Lung (tissue), 10 donors: ENCODE data around the gene RNU1-4. TPM values are rescaled to one million over a fixed set of nuclear protein-coding genes. Genes with fewer than 3 reads are reported as not detected.
"Not testable (repeated sequence)": the region's sequence is repeated elsewhere in the genome, so short reads cannot be mapped to it uniquely, and the experiment has no call there.

Experiments used
- ATAC-seq: fragments of 200-7000 bp; cut with Tn5 transposase; one replicate; pipeline ENCODE4 v1.9.1; 2020; ENCODE audit warnings: moderate number of reproducible peaks; ENCODE audit not compliant: insufficient read depth, low FRiP score
- DNase-seq, 3 donors: peaks; one replicate each; pipeline ENCODE4 v3.0.0-alpha.2; 2013 to 2017
- H3K27ac ChIP-seq, 2 donors: one replicate each; pipeline ENCODE4 v1.5.1; 2013; ENCODE audit warnings: mild to moderate bottlenecking in 2 of 2, moderate library complexity in 2 of 2, control low read depth in 1 of 2, inconsistent platforms in 1 of 2, low read depth in 1 of 2, low read length in 1 of 2
- H3K27me3 ChIP-seq, 3 donors: one replicate each; pipeline ENCODE4 v1.5.1; 2013; ENCODE audit warnings: low read length in 2 of 3; ENCODE audit not compliant: control insufficient read depth in 3 of 3, insufficient read depth in 3 of 3
- H3K36me3 ChIP-seq, 4 donors: one replicate each; pipeline ENCODE4 v1.5.1; 2013; ENCODE audit warnings: low read length in 4 of 4, mild to moderate bottlenecking in 1 of 4, moderate library complexity in 1 of 4; ENCODE audit not compliant: control insufficient read depth in 4 of 4, insufficient read depth in 4 of 4
- H3K4me1 ChIP-seq, 5 donors: one replicate each; pipeline ENCODE4 v1.5.1; 2013; ENCODE audit warnings: low read length in 5 of 5, mild to moderate bottlenecking in 2 of 5, moderate library complexity in 1 of 5; ENCODE audit not compliant: control insufficient read depth in 5 of 5, insufficient read depth in 5 of 5
- H3K4me3 ChIP-seq: one replicate; pipeline ENCODE4 v1.5.1; 2013; ENCODE audit warnings: mild to moderate bottlenecking, control low read depth, moderate library complexity
- H3K9ac ChIP-seq, 2 donors: one replicate each; pipeline ENCODE4 v1.5.1; 2013; ENCODE audit warnings: low read length in 2 of 2, control low read depth in 1 of 2; ENCODE audit not compliant: insufficient read depth in 1 of 2
- H3K9me3 ChIP-seq, 4 donors: one replicate each; pipeline ENCODE4 v1.5.1; 2013; ENCODE audit warnings: low read length in 3 of 4, mild to moderate bottlenecking in 1 of 4, moderate library complexity in 1 of 4; ENCODE audit not compliant: control insufficient read depth in 4 of 4, insufficient read depth in 3 of 4
- WGBS, 2 donors: extraction: QIAGEN DNeasy Blood & Tissue Kit; methylation state at CpG; one replicate each; pipeline ENCODE4 v1.1.7; 2013; 5-methylcytosine and 5-hydroxymethylcytosine counted together
- polyA plus RNA-seq, 2 donors: library from polyadenylated mRNA; stranded (reverse); fragments of 200-250 nt; gene quantifications; one replicate each; pipeline ENCODE4 v1.2.1, GENCODE V29; 2013
- total RNA-seq, 2 donors: library from RNA; depleted of rRNA in 1 of 2; stranded (reverse); fragments of >200 nt in 1 of 2; gene quantifications; one replicate each; pipeline ENCODE4 v1.2.1, GENCODE V29; 2014 to 2021
- donor health status: Bipolar disorder and iron deficiency.
- donor health status: healthy.
- donor health status: DM: yes; HTN: yes; CAD: no.

The RNU1-4 gene
- total and polyA plus RNA-seq, 4 donors: under 0.01 to 3,134 TPM; not detected in 2

DNA sequence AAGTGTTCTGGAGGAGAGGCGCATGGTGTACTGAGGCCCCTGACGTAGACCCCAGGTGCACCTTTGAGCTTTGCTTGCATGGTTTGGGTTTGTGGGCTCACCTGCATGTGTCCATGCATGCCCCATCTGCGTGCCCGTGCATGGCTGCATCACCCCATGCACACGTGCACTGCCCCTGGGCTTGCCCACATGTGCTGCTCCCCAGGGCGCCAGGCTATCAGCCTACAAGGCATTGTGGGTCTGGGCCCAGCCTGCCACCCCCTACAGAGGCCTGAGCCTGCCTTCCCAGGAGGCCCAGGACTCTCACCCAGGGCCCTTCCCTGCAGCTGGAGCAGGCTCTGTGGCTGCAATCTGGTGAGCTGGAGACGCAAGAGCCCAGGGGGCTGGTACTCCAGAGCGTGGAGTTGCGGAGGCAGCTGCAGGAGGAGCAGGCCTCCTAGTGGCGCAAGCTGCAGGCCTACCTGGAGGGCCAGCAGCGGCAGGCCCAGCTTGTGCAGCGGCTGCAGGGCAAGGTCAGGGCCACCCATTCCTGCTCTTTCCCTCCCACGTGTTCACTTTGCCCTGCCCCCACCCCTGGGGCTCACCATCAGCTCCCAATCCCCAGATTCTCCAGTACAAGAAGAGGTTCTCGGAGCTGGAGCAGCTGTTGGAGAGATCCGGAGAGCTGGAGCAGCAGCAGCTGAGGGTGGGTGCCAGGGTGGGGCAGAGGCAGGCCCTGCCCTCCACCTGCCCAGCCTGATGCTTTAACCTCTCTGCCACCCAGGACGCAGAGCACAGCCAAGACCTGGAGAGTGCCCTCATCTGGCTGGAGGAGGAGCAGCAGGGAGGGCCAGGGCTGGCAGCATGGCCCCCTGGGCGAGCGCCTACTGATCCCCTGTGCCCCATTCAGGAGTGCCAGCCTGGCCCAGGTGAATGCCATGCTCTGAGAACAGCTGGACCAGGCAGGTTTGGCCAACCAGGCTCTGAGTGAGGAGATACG lies 9.9 kb downstream of the RNU1-4 start:
- H3K36me3 ChIP-seq, H3K9me3 ChIP-seq, H3K9ac ChIP-seq, H3K27ac ChIP-seq, DNase-seq, H3K27me3 ChIP-seq, H3K4me3 ChIP-seq, H3K4me1 ChIP-seq: not testable (repeated sequence)
- 69 to 81% methylated on average over 3 of the region's 19 CpGs for WGBS, 2 donors
- ATAC-seq: peak; percentile 84

DNA sequence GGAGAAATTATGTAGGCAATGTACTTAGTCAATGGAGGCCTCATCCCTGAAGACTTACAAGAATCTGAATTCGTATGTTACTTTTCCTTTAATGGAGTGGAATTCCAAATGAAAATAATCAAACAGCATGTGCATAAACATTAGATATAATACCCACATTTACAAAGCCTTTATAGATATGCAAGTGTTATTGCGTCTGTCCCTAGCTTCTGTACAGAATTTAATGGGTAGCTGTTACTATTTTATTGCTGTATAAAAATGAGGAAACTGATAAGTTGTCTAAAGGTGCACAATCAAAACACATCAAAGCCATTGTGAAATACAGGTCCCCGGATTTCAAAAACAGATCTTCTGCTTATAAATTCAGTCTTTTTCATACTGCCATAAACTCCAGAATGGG lies 12.5 kb downstream of the RNU1-4 start:
- DNase-seq, H3K4me3 ChIP-seq, H3K27me3 ChIP-seq, H3K36me3 ChIP-seq, H3K9ac ChIP-seq, H3K4me1 ChIP-seq, H3K9me3 ChIP-seq, H3K27ac ChIP-seq, ATAC-seq: not testable (repeated sequence)
- no CpG with 5 or more reads among the region's 3 CpGs for WGBS, 2 donors

DNA sequence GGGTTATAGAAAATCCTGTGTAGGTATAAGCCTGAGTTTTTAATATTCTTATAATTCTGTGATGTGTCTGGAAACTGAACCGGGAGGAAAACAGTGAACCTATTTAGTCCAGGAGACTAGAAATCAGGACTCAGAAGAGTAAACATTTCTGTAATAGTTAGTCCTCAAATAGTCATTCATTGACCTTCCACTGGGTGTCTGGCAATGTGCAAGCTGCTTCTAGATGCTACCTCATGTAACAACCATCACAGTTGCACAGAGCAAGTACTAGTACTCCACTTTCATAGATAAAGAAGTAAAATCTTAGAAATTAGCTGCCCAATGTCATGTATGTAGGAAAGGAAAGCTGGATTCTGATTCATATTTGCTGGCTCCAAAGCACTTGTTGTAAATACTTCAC lies 15.1 kb downstream of the RNU1-4 start:
- whole genome bisulfite sequencing, 2 donors: no CpG with 5 or more reads among the region's 1 CpG

DNA sequence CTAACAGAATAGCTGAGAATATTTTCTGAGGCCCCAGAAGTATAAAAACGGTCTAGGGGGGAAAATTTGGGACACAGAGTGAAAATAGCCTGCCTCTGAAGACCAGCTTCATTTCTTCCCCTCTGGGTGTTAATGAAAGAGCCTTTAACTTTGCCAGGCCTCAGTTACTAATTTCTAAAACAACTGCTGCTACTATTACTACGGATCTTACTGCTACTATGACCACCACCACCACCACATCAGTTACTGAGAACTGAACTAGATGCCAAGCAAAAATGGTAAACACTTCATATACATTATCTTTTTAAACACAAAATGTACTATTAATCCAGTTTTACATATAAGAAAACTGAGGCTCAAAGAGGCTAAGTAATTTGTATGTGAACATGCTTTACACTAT lies 15.6 kb downstream of the RNU1-4 start:
- WGBS, 2 donors: 82 to 83% methylated on average over 1 to 2 of the region's 2 CpGs
- not testable (repeated sequence) for H3K4me1 ChIP-seq, H3K36me3 ChIP-seq, H3K27ac ChIP-seq, ATAC-seq, H3K9me3 ChIP-seq, H3K4me3 ChIP-seq, DNase-seq, H3K9ac ChIP-seq, H3K27me3 ChIP-seq

More for the DNA sequence above, 15.1 kb downstream of the RNU1-4 start:
- not testable (repeated sequence) for H3K4me3 ChIP-seq, H3K9me3 ChIP-seq, H3K4me1 ChIP-seq, H3K27me3 ChIP-seq, DNase-seq, ATAC-seq, H3K9ac ChIP-seq, H3K36me3 ChIP-seq, H3K27ac ChIP-seq

DNA sequence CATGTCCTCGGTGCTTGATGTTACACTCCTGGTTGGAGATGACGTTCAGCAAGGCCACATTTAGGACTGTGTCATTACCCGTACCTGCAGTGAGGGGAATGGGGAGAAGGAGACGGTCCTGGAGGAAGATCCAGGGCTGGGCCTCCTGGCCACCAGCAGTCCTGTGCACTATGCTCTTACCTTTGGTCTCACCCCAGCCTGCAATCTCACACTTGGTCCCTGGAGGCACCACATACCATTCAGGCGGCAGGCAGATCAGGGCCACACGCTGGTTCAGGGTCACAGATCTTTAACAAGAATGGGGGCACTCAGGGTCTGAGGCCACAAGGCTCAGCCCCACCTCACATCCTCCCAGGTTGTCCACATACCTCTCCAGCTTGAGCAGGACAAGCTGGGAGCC lies 17.3 kb downstream of the RNU1-4 start:
- H3K9me3 ChIP-seq, H3K4me3 ChIP-seq, H3K36me3 ChIP-seq, H3K4me1 ChIP-seq, H3K9ac ChIP-seq, DNase-seq, H3K27me3 ChIP-seq, H3K27ac ChIP-seq, ATAC-seq: not testable (repeated sequence)
- WGBS, 2 donors: 89% methylated on average over 2 of the region's 6 CpGs; no CpG with 5 or more reads in 1 of the 2 donors

DNA sequence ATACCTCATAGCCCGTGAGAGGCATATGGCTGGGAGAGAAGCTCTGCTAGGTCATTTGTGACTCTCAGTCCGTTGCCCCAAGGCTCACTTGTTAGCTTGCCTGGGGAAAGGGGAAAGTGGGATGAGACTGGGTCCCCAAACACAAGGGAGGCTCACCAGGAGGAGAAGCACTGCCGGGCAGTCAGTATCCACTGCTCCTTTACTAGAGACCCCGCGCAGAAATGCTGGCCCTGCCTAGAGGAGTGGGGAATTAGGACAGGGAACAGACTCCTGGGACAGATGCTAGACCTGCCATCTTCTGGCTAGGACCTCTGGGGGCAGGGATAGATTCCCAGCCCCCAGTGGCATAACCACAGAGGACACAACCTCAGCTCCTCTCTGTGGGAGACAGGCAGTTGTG lies 17.7 kb downstream of the RNU1-4 start:
- not testable (repeated sequence) for H3K9ac ChIP-seq, DNase-seq, ATAC-seq, H3K27me3 ChIP-seq, H3K4me3 ChIP-seq, H3K27ac ChIP-seq, H3K36me3 ChIP-seq, H3K4me1 ChIP-seq, H3K9me3 ChIP-seq
- 87 to 88% methylated on average over 4 of the region's 5 CpGs for WGBS, 2 donors

DNA sequence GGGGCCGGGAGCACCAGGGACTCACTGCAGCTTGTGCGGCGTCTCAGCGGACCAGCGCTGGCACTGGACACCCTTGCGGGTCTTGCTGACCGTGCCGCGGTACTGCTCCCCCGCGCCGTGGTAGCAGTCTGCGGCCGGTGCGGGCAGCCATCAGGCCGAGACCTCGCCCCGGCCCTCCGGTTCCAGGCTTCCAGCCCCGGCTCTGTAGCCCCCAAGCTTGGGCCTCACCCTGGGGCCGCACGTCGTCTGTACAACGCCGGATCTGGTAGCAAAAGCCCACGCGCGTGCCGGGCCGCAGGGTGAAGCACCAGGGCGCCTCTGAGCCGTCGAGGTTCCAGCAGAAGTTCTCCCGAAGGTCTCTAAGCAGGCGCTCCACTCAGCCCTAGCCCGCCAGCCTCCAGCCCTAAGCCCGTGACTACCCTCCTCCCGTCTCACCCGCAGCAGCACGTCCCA lies 18.8 kb downstream of the RNU1-4 start:
- H3K27me3 ChIP-seq, H3K4me3 ChIP-seq, H3K4me1 ChIP-seq, H3K9me3 ChIP-seq, H3K27ac ChIP-seq, ATAC-seq, H3K36me3 ChIP-seq, H3K9ac ChIP-seq: not testable (repeated sequence)
- peak in 1 of 3 donors; percentile 6 for DNase-seq
- WGBS, 2 donors: 15 to 18% methylated on average over 34 to 40 of the region's 40 CpGs

DNA sequence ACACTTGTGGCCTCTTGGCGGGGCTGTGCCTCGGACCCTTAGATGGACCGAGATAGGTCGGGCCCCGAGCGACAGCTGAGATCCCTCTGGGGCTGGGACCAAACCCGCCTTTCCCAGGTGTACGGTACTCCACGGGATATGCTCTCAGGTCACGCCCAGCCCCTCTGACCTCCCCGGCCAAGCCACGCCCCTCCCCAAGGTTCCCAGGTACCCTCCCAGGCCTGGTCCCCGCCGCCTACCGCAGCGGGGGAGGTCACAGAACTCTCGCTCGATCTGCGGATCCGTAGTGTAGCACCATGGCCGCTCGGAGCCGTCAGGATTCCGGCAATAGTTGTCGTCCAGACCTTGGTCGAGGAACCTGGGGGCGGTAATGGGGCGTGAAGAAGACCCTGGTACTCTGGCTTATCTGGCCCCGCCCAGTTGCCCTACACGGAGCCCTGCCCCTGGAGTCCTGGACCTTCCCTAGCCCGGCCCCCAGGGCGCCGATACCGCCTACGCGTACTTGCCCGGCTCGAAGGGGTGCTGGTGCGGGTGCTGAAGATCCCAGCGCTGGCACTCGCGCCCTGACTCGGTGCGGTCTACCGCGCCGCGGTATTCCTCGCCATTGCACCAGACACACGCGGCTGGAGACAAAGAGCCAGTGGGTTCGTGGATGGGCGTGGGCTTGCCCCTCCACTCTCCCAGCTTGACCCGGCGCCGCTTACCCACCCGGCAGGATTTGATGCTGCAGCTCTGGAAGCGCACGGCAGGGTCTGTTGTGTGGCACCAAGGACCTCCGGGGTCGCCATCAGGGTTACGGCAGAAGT lies 19.5 kb downstream of the RNU1-4 start:
- not testable (repeated sequence) for H3K9me3 ChIP-seq, H3K27me3 ChIP-seq, H3K4me3 ChIP-seq, H3K4me1 ChIP-seq, DNase-seq, H3K36me3 ChIP-seq, H3K9ac ChIP-seq, H3K27ac ChIP-seq
- WGBS, 2 donors: 40 to 53% methylated on average over 10 to 17 of the region's 62 CpGs
- peak; percentile 76 for ATAC-seq
